ENCODE measurements around the gene ARAP1. TPM values are rescaled to one million over a fixed set of nuclear protein-coding genes. Genes with fewer than 3 reads are reported as not detected.

Gene ARAP1
- total and polyA plus RNA-seq, 2 experiments from 2014 or later: 41.5 to 200 TPM

- no peaks in the 10 kb centered on the region for H3K36me3 ChIP-seq
- no peak overlapping the region for H3K27ac ChIP-seq
- H3K4me3 ChIP-seq: peak overlapping the region; percentile 75
- TF ChIP-seq, protein P1, sequence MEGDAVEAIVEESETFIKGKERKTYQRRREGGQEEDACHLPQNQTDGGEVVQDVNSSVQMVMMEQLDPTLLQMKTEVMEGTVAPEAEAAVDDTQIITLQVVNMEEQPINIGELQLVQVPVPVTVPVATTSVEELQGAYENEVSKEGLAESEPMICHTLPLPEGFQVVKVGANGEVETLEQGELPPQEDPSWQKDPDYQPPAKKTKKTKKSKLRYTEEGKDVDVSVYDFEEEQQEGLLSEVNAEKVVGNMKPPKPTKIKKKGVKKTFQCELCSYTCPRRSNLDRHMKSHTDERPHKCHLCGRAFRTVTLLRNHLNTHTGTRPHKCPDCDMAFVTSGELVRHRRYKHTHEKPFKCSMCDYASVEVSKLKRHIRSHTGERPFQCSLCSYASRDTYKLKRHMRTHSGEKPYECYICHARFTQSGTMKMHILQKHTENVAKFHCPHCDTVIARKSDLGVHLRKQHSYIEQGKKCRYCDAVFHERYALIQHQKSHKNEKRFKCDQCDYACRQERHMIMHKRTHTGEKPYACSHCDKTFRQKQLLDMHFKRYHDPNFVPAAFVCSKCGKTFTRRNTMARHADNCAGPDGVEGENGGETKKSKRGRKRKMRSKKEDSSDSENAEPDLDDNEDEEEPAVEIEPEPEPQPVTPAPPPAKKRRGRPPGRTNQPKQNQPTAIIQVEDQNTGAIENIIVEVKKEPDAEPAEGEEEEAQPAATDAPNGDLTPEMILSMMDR (IDR thresholded peaks at IDR 0.05; ENCODE audit: low read depth, low read length): no peak
- H3K27me3 ChIP-seq: no peaks in the 10 kb centered on the region
- H3K9me3 ChIP-seq (ENCODE audit: low read depth): no peaks in the 10 kb centered on the region
- peak; percentile 9 to 67 for DNase-seq (ENCODE audit: low read depth in 1 of 2, low spot score in 1 of 2)
- H3K4me1 ChIP-seq (ENCODE audit: low read depth): peaks cover 13% of the 10 kb centered on the region
Observed at GRCh38 chr11:72781313-72782080, 29.3 kb upstream of the ARAP1 start.

DNA sequence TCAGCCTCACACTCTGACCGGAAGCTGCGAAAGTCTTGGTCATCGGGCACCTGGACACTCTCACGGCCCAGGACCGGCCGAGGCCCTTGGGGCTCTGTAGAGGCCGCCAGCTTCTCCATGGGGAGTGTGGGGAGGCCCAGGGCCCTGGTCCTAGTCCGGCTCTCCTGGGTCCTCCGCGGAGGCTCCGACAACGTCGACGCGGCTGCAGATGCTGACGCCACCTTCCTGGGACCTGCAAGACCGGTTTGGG lies 28.8 kb upstream of the ARAP1 start:
- Histone ChIP-seq H3K27ac (no peak overlapping the region), H3K36me3 (no peaks in the 10 kb centered on the region), H3K4me3 (peak overlapping the region; percentile 75), H3K4me1 (ENCODE audit: low read depth) (peaks cover 13% of the 10 kb centered on the region), H3K27me3 (no peaks in the 10 kb centered on the region), H3K9me3 (ENCODE audit: low read depth) (no peaks in the 10 kb centered on the region)
- TF ChIP-seq, protein P1 (IDR thresholded peaks at IDR 0.05; ENCODE audit: low read depth, low read length): no peak
- peak in 1 of 2 donors; percentile 17 for DNase-seq (ENCODE audit: low read depth in 1 of 2, low spot score in 1 of 2)

GRCh38 chr11:72780296-72781062 lies 28.3 kb upstream of the ARAP1 start:
- H3K4me1 ChIP-seq (ENCODE audit: low read depth): peaks cover 13% of the 10 kb centered on the region
- no peak for DNase-seq (ENCODE audit: low read depth in 1 of 2, low spot score in 1 of 2)
- H3K4me3 ChIP-seq: peak overlapping the region; percentile 75

DNA sequence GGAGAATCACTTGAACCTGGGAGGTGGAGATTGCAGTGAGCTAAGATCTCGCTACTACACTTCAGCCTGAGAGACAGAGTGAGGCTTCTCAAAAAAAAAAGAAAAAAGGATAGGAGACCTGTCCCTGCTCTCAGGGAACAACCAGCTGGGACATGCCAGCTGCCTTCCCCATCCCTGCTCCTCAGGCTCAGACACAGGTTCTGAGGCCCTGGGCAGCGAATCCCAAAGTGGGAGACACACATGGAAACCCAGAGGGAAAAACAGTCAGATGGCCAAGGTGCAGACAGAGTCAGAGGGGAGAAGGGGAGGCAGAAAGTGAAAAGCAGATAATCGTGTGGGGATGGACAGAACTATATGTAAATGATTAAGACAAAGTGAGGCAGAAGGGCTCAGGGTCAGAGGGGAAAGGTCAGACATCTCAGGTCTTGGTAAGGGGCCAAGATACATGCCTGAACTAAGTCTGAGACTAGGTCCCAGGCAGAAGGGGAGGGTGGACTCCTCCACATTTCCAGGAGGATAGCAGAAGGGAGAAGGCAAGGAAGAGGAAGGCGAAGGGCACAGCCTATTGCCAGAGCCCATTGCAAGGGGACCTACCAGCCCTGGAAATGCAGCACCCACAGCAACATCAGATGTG lies 27.4 kb upstream of the ARAP1 start:
- peaks cover 13% of the 10 kb centered on the region for H3K4me1 ChIP-seq (ENCODE audit: low read depth)
- DNase-seq (ENCODE audit: low read depth in 1 of 2, low spot score in 1 of 2): no peak
- no peak overlapping the region for H3K4me3 ChIP-seq
- H3K27me3 ChIP-seq: no peaks in the 10 kb centered on the region
- no peaks in the 10 kb centered on the region for H3K9me3 ChIP-seq (ENCODE audit: low read depth)
- no peak overlapping the region for H3K27ac ChIP-seq
- TF ChIP-seq, protein P1 (IDR thresholded peaks at IDR 0.05; ENCODE audit: low read depth, low read length): no peak
- no peaks in the 10 kb centered on the region for H3K36me3 ChIP-seq

More at GRCh38 chr11:72780296-72781062, 28.3 kb upstream of the ARAP1 start:
- H3K36me3 ChIP-seq: no peaks in the 10 kb centered on the region
- TF ChIP-seq, protein P1 (IDR thresholded peaks at IDR 0.05; ENCODE audit: low read depth, low read length): no peak
- H3K27me3 ChIP-seq: no peaks in the 10 kb centered on the region
- no peak overlapping the region for H3K27ac ChIP-seq
- no peaks in the 10 kb centered on the region for H3K9me3 ChIP-seq (ENCODE audit: low read depth)

GRCh38 chr11:72778535-72779494 lies 26.6 kb upstream of the ARAP1 start:
- H3K27ac ChIP-seq: no peak overlapping the region
- no peak for DNase-seq (ENCODE audit: low read depth in 1 of 2, low spot score in 1 of 2)
- TF ChIP-seq, protein P1 (IDR thresholded peaks at IDR 0.05; ENCODE audit: low read depth, low read length): no peak
- no peaks in the 10 kb centered on the region for H3K36me3 ChIP-seq
- no peaks in the 10 kb centered on the region for H3K27me3 ChIP-seq
- no peak overlapping the region for H3K4me3 ChIP-seq
- H3K9me3 ChIP-seq (ENCODE audit: low read depth): no peaks in the 10 kb centered on the region
- H3K4me1 ChIP-seq (ENCODE audit: low read depth): peaks cover 13% of the 10 kb centered on the region
